SK-MEL-5 (cell line): Measurements from ENCODE around the gene VTI1A. TPM values are rescaled to one million over a fixed set of nuclear protein-coding genes. Genes with fewer than 3 reads are reported as not detected.
A peak's percentile ranks its signal among the peaks of the same experiment; 100 is the strongest.

Experiments used
- DNase-seq: peaks from one replicate; pipeline ENCODE4 v3.0.0-alpha.2; 2016; ENCODE audit warnings: low read depth, low spot score
- in situ Hi-C: cut with HindIII; loops from 2 replicates; pipeline ENCODE4 v1.10.0; 2016; ENCODE audit warnings: low sequenced_read_pairs, high pct_unique_total_duplicates, low pct_unique_long_range_greater_than_20kb
- total RNA-seq: library from RNA; depleted of rRNA; stranded (reverse); fragments of >200 nt; shearing (Covaris generic); gene quantifications from 2 replicates; pipeline ENCODE4 v1.2.3, GENCODE V29; 2014

VTI1A gene
- total RNA-seq, 1 experiment from 2014 or later = 52.4 TPM

- in situ Hi-C loops = no loop called here
- DNase-seq = no peak
Measured at GRCh38 chr10:112790921-112791320, 343.9 kb downstream of the VTI1A start.

GRCh38 chr10:112791447-112791846, 344.4 kb downstream of the VTI1A start:
- no peak for DNase-seq
- in situ Hi-C loops = no loop called here

- in situ Hi-C loops = no loop called here
Measured at GRCh38 chr10:112792487-112793201, 345.6 kb downstream of the VTI1A start.

GRCh38 chr10:112793202-112793921, 346.3 kb downstream of the VTI1A start:
- in situ Hi-C loops = no loop called here
- no peak for DNase-seq

More at GRCh38 chr10:112792487-112793201, 345.6 kb downstream of the VTI1A start:
- no peak for DNase-seq

GRCh38 chr10:112794201-112794600, 347.2 kb downstream of the VTI1A start:
- no peak for DNase-seq
- in situ Hi-C loops = no loop called here

- in situ Hi-C loops = no loop called here
- DNase-seq = no peak
Measured at GRCh38 chr10:112795067-112795466, 348.1 kb downstream of the VTI1A start.

GRCh38 chr10:112797197-112797596, 350.2 kb downstream of the VTI1A start:
- no peak for DNase-seq
- in situ Hi-C loops = no loop called here

GRCh38 chr10:112797855-112798254, 350.8 kb downstream of the VTI1A start:
- DNase-seq = no peak
- in situ Hi-C loops = no loop called here

- no peak for DNase-seq
- in situ Hi-C loops = no loop called here
Measured at GRCh38 chr10:112799038-112799437, 352.0 kb downstream of the VTI1A start.

- DNase-seq = no peak
- in situ Hi-C loops = no loop called here
Measured at GRCh38 chr10:112799726-112800510, 352.9 kb downstream of the VTI1A start.

- peak; percentile 8 for DNase-seq
- in situ Hi-C loops = no loop called here
Measured at GRCh38 chr10:112801004-112801403, 354.0 kb downstream of the VTI1A start.

- in situ Hi-C loops = no loop called here
- no peak for DNase-seq
Measured at GRCh38 chr10:112801748-112802147, 354.7 kb downstream of the VTI1A start.

GRCh38 chr10:112802411-112803022, 355.5 kb downstream of the VTI1A start:
- in situ Hi-C loops = no loop called here
- no peak for DNase-seq

GRCh38 chr10:112803961-112804401, 357.0 kb downstream of the VTI1A start:
- DNase-seq = no peak
- in situ Hi-C loops = no loop called here

GRCh38 chr10:112805254-112805590, 358.2 kb downstream of the VTI1A start:
- in situ Hi-C loops = no loop called here
- no peak for DNase-seq

GRCh38 chr10:112805701-112806100, 358.7 kb downstream of the VTI1A start:
- in situ Hi-C loops = no loop called here
- DNase-seq = no peak

GRCh38 chr10:112807013-112807412, 360.0 kb downstream of the VTI1A start:
- in situ Hi-C loops = no loop called here
- DNase-seq = no peak

- DNase-seq = no peak
- in situ Hi-C loops = no loop called here
Measured at GRCh38 chr10:112809736-112810135, 362.7 kb downstream of the VTI1A start.
